ENCODE measurements around the gene LTB.

The LTB gene

GRCh38 chr6:31573239-31574105, 8.8 kb downstream of the LTB start:
- no peaks in the 10 kb centered on the region for H3K36me3 ChIP-seq (ENCODE audit: low read depth)
- DNase-seq (ENCODE audit: low spot score) (no peak), ATAC-seq (ENCODE audit: low read depth) (no peak)
- TF ChIP-seq CTCF (IDR thresholded peaks at IDR 0.05; ENCODE audit: poor library complexity, severe bottlenecking) = no peak
- peaks cover 6% of the 10 kb centered on the region for H3K4me1 ChIP-seq (ENCODE audit: insufficient read depth, poor library complexity, severe bottlenecking)
- no peaks in the 10 kb centered on the region for H3K9me3 ChIP-seq (ENCODE audit: severe bottlenecking)
- no peak overlapping the region for H3K4me3 ChIP-seq (ENCODE audit: severe bottlenecking)
- H3K27me3 ChIP-seq (ENCODE audit: insufficient read depth, poor library complexity, severe bottlenecking) = no peaks in the 10 kb centered on the region
- H3K27ac ChIP-seq (ENCODE audit: poor library complexity, severe bottlenecking) = no peak overlapping the region

GRCh38 chr6:31572041-31572911, 9.9 kb downstream of the LTB start, which contains the start of gene LTA:
TSS of gene LTA (plus strand) at chr6:31572289. CDS start at chr6:31572743, 454 bp downstream.
- ATAC-seq (ENCODE audit: low read depth) = no peak

GRCh38 chr6:31569861-31570536, 12.2 kb downstream of the LTB start:
- H3K27me3 ChIP-seq (ENCODE audit: insufficient read depth, poor library complexity, severe bottlenecking) = no peaks in the 10 kb centered on the region
- DNase-seq (ENCODE audit: low spot score) (no peak), ATAC-seq (ENCODE audit: low read depth) (no peak)
- H3K36me3 ChIP-seq (ENCODE audit: low read depth) = no peaks in the 10 kb centered on the region
- TF ChIP-seq CTCF (IDR thresholded peaks at IDR 0.05; ENCODE audit: poor library complexity, severe bottlenecking) = no peak
- no peak overlapping the region for H3K4me3 ChIP-seq (ENCODE audit: severe bottlenecking)
- no peak overlapping the region for H3K27ac ChIP-seq (ENCODE audit: poor library complexity, severe bottlenecking)
- no peaks in the 10 kb centered on the region for H3K4me1 ChIP-seq (ENCODE audit: insufficient read depth, poor library complexity, severe bottlenecking)
- no peaks in the 10 kb centered on the region for H3K9me3 ChIP-seq (ENCODE audit: severe bottlenecking)

More at GRCh38 chr6:31572041-31572911, 9.9 kb downstream of the LTB start, which contains the start of gene LTA:
- Histone ChIP-seq H3K27me3 (ENCODE audit: insufficient read depth, poor library complexity, severe bottlenecking) (no peaks in the 10 kb centered on the region), H3K36me3 (ENCODE audit: low read depth) (no peaks in the 10 kb centered on the region), H3K9me3 (ENCODE audit: severe bottlenecking) (no peaks in the 10 kb centered on the region), H3K27ac (ENCODE audit: poor library complexity, severe bottlenecking) (no peak within 1 kb of the TSS), H3K4me1 (ENCODE audit: insufficient read depth, poor library complexity, severe bottlenecking) (no peaks in the 10 kb centered on the region), H3K4me3 (ENCODE audit: severe bottlenecking) (no peak within 1 kb of the TSS)
- no peak for TF ChIP-seq CTCF (IDR thresholded peaks at IDR 0.05; ENCODE audit: poor library complexity, severe bottlenecking)
- DNase-seq (ENCODE audit: low spot score) = no peak

GRCh38 chr6:31568537-31568961, 13.7 kb downstream of the LTB start:
- no peak for DNase-seq (ENCODE audit: low spot score)
- TF ChIP-seq CTCF (IDR thresholded peaks at IDR 0.05; ENCODE audit: poor library complexity, severe bottlenecking) = no peak
- no peak for ATAC-seq (ENCODE audit: low read depth)
- no peaks in the 10 kb centered on the region for H3K36me3 ChIP-seq (ENCODE audit: low read depth)
- no peak overlapping the region for H3K27ac ChIP-seq (ENCODE audit: poor library complexity, severe bottlenecking)
- H3K4me3 ChIP-seq (ENCODE audit: severe bottlenecking) = no peak overlapping the region
- no peaks in the 10 kb centered on the region for H3K27me3 ChIP-seq (ENCODE audit: insufficient read depth, poor library complexity, severe bottlenecking)
- H3K9me3 ChIP-seq (ENCODE audit: severe bottlenecking) = no peaks in the 10 kb centered on the region
- H3K4me1 ChIP-seq (ENCODE audit: insufficient read depth, poor library complexity, severe bottlenecking) = peaks cover 1% of the 10 kb centered on the region
